Astrocyte (in vitro differentiated cells and primary cell): ENCODE data around the gene TVP23A.

Experiments used
- EZH2 ChIP-seq: IDR thresholded peaks from 2 replicates; pipeline ENCODE4 v1.6.1; 2012; ENCODE audit warnings: mild to moderate bottlenecking, low read length, inconsistent platforms; ENCODE audit not compliant: insufficient read depth
- TF ChIP-seq, protein P1 (sequence below): IDR thresholded peaks from 2 replicates; pipeline ENCODE4 v1.5.1; 2011; ENCODE audit warnings: low read depth, mild to moderate bottlenecking, inconsistent platforms, low read length, moderate library complexity; ENCODE audit not compliant: insufficient read depth

GRCh38 chr16:10865991-10866966 is 47.7 kb upstream of the TVP23A start:
- TF ChIP-seq, protein P1, sequence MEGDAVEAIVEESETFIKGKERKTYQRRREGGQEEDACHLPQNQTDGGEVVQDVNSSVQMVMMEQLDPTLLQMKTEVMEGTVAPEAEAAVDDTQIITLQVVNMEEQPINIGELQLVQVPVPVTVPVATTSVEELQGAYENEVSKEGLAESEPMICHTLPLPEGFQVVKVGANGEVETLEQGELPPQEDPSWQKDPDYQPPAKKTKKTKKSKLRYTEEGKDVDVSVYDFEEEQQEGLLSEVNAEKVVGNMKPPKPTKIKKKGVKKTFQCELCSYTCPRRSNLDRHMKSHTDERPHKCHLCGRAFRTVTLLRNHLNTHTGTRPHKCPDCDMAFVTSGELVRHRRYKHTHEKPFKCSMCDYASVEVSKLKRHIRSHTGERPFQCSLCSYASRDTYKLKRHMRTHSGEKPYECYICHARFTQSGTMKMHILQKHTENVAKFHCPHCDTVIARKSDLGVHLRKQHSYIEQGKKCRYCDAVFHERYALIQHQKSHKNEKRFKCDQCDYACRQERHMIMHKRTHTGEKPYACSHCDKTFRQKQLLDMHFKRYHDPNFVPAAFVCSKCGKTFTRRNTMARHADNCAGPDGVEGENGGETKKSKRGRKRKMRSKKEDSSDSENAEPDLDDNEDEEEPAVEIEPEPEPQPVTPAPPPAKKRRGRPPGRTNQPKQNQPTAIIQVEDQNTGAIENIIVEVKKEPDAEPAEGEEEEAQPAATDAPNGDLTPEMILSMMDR = no peak
- no peak for TF ChIP-seq EZH2
